ENCODE results near the gene RAPGEF6. TPM values are rescaled to one million over a fixed set of nuclear protein-coding genes. Genes with fewer than 3 reads are reported as not detected.

RAPGEF6 gene
- total RNA-seq, 4 donors from 2014 or later: 14.0 to 23.7 (median 17.9) TPM

DNA sequence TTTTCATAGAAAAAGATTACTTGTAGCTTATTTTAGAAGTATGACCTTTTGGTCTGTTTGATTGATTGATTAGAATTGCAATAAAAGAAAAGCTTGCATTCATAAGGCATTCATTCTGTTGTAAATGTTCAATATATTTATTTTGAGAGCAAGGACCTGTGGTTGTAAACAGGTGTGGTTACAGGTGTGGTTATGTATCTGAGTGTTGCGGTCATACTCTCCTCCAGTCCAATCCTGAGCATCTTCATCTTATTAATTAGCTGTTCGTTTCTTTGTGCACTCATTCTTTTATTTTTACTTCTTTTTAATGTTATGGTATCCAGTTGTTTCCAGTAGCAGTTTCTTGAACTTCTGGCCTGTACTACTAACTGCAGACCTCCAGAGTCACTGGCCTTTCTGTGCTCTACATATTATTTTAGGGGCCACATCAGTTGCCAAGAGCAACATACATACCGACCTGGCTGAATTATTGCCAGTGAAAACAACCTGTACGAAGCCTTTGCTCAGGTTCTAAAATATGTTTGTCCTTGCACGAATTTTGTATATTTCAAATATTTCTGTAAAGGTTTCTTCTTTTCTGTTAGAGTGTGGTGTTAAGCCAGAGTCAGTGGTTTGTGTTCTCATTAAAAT, 242.4 kb downstream of the RAPGEF6 start:
- TF ChIP-seq, protein P1, sequence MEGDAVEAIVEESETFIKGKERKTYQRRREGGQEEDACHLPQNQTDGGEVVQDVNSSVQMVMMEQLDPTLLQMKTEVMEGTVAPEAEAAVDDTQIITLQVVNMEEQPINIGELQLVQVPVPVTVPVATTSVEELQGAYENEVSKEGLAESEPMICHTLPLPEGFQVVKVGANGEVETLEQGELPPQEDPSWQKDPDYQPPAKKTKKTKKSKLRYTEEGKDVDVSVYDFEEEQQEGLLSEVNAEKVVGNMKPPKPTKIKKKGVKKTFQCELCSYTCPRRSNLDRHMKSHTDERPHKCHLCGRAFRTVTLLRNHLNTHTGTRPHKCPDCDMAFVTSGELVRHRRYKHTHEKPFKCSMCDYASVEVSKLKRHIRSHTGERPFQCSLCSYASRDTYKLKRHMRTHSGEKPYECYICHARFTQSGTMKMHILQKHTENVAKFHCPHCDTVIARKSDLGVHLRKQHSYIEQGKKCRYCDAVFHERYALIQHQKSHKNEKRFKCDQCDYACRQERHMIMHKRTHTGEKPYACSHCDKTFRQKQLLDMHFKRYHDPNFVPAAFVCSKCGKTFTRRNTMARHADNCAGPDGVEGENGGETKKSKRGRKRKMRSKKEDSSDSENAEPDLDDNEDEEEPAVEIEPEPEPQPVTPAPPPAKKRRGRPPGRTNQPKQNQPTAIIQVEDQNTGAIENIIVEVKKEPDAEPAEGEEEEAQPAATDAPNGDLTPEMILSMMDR (IDR thresholded peaks at IDR 0.05): no peak
- TF ChIP-seq POLR2AphosphoS5 (IDR thresholded peaks at IDR 0.05) (no peak), EP300 (IDR thresholded peaks at IDR 0.05) (no peak)
- peaks cover 0 to 43% of the 10 kb centered on the region in 2 donors for H3K36me3 ChIP-seq
- whole genome bisulfite sequencing, 2 donors (ENCODE audit: low coverage in 1 of 2): 78 to 80% methylated on average over 4 to 5 of the region's 5 CpGs
- no peak overlapping the region for H3K27ac ChIP-seq
- no peaks in the 10 kb centered on the region for H3K9me3 ChIP-seq
- H3K4me3 ChIP-seq: no peak overlapping the region
- no peak for ATAC-seq
- no peaks in the 10 kb centered on the region for H3K27me3 ChIP-seq
- peaks cover 0 to 17% (median 0%) of the 10 kb centered on the region in 3 donors for H3K4me1 ChIP-seq

- H3K4me1 ChIP-seq: peaks cover 0 to 32% (median 0%) of the 10 kb centered on the region in 3 donors
These were observed 245.2 kb downstream of the RAPGEF6 start for GRCh38 chr5:131389869-131390265.

DNA sequence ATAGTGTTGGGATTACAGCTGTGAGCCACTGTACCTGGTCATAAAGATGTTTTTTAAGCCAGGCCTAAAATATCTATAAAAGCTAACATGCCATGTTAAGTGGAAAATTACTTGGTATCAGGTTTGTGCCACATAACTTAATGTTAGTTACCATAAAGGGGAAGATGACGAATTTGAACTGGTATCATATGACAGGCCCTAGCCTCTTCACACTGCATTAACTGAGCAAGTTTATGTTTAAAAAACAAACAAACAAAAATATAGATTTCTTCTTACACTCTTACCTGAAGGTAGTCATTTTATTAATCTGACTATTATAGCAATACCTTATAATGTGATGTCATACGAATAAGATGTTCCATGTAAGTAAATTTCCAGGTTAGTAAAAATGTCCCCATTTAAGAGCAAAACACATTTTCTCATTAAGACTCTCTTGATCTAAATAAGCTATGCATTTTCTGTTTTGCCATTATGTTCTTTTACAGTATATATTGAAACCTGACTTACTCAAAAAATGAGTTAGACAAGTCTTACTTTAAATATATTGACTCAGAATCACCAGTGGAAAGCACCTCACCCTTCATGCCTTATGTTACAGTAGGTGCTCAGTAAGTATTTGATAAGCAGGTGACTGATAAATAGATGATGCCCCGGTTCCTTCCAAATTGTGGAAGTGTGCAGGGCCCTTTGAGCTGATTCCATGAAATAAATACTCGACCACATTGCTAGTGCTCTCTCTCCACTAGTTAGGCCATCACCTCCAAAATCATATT, 245.7 kb downstream of the RAPGEF6 start:
- WGBS, 2 donors (ENCODE audit: low coverage in 1 of 2): 94 to 100% methylated on average over 4 of the region's 4 CpGs
- peaks cover 0 to 35% (median 0%) of the 10 kb centered on the region in 3 donors for H3K4me1 ChIP-seq

More at GRCh38 chr5:131389869-131390265, 245.2 kb downstream of the RAPGEF6 start:
- Histone ChIP-seq H3K27me3 (no peaks in the 10 kb centered on the region), H3K9me3 (no peaks in the 10 kb centered on the region), H3K4me3 (no peak overlapping the region), H3K27ac (no peak overlapping the region), H3K36me3 (peaks cover 0 to 30% of the 10 kb centered on the region in 2 donors)
- ATAC-seq: no peak
- TF ChIP-seq POLR2AphosphoS5 (IDR thresholded peaks at IDR 0.05) (no peak), EP300 (IDR thresholded peaks at IDR 0.05) (no peak), POLR2A (IDR thresholded peaks at IDR 0.05) (no peak)
- TF ChIP-seq, protein P1 (IDR thresholded peaks at IDR 0.05): no peak
- WGBS, 2 donors (ENCODE audit: low coverage in 1 of 2): 62 to 70% methylated on average over 1 of the region's 1 CpG

GRCh38 chr5:131387255-131387654, 247.8 kb downstream of the RAPGEF6 start:
- ATAC-seq: no peak
- H3K36me3 ChIP-seq: peaks cover 0 to 18% of the 10 kb centered on the region in 2 donors
- H3K4me3 ChIP-seq: no peak overlapping the region
- 86 to 95% methylated on average over 6 of the region's 6 CpGs for WGBS, 2 donors (ENCODE audit: low coverage in 1 of 2)
- H3K9me3 ChIP-seq: no peaks in the 10 kb centered on the region
- H3K4me1 ChIP-seq: peaks cover 0 to 26% (median 0%) of the 10 kb centered on the region in 3 donors
- H3K27me3 ChIP-seq: no peaks in the 10 kb centered on the region
- TF ChIP-seq POLR2A (IDR thresholded peaks at IDR 0.05) (no peak), POLR2AphosphoS5 (IDR thresholded peaks at IDR 0.05) (no peak), EP300 (IDR thresholded peaks at IDR 0.05) (no peak)
- TF ChIP-seq, protein P1 (IDR thresholded peaks at IDR 0.05): no peak
- H3K27ac ChIP-seq: peak overlapping the region in 1 of 4 donors; percentile 31

More for the DNA sequence above, 245.7 kb downstream of the RAPGEF6 start:
- TF ChIP-seq POLR2AphosphoS5 (IDR thresholded peaks at IDR 0.05): no peak
- no peak for TF ChIP-seq POLR2A (IDR thresholded peaks at IDR 0.05)
- no peak for TF ChIP-seq EP300 (IDR thresholded peaks at IDR 0.05)
- TF ChIP-seq, protein P1 (IDR thresholded peaks at IDR 0.05): no peak
- H3K9me3 ChIP-seq: no peaks in the 10 kb centered on the region
- H3K27ac ChIP-seq: no peak overlapping the region
- no peak for ATAC-seq
- H3K36me3 ChIP-seq: peaks cover 0 to 29% of the 10 kb centered on the region in 2 donors
- H3K27me3 ChIP-seq: no peaks in the 10 kb centered on the region
- H3K4me3 ChIP-seq: no peak overlapping the region
